ENCODE data around the gene LBHD2.
"Not testable (repeated sequence)": the region's sequence is repeated elsewhere in the genome, so short reads cannot be mapped to it uniquely, and the experiment has no call there.

The LBHD2 gene

DNA sequence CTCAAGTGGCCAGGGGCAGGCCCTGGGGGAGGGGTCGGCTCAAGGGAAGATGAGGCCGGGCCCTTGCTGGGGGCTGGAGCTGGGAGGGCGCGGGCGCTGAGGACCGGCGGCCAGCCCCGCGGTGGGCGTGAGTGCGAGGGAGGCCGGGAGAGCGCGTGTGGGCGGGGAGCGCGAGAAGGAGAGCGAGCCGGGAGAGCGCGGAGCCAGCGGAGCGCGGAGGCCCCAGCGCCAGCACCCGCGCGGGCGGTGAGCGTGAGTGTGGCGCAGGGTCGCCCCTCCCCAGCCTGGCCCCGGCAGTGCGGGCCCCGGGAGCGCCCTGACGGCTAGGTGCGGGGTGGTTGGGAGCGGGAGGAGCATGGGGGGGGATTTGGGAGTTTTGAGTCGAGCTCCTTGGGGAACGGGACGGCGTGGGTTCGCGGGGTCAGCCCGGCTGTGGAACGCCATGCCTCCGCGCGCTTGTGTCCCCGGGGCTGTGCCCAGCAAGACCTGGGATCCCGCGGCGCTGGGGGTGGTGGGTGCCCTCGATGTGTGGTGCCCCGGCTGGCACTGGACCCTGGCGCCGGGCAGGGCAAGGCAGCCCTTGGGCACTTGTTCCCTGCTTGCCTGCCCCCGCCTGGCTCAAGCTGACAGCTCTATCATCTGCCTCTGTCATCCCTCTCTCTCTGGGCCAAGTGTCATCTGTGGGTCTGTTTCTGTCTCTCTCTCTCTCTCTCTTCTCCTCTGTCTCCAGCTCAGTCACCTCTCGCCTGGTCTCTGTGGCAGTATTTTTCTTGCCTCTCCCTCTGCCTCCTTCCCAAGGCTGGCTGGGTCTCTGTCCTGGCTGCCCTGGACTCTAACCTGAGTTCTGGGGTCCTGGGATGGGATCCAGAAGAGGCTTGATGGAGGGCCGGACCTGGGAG is at the start of gene LBHD2:
TSS of gene LBHD2 (plus strand) at position 190 of the 899 bp plus-strand sequence. CDS start 1,803 bp downstream, outside the sequence.
- no peak for DNase-seq (ENCODE audit: low read depth)

DNA sequence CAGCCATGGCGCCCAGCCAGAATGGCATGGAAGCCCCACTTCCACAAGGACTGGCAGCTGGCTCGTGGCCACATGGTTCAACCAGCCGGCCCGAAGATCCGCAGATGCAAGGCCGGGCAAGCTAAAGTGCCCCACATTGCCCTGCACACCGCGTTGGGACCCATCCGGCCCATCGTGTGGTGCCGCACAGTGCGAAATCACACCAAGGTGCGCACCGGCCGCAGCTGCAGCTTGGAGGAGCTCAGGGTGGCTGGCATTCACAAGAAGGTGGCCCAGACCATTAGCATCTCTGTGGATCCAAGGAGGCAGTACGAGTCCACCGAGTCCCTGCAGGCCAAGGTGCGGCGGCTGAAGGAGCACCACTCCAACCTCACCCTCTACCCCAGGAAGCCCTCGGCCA is 42.5 kb upstream of the LBHD2 start:
- no peak for DNase-seq (ENCODE audit: low read depth)

DNA sequence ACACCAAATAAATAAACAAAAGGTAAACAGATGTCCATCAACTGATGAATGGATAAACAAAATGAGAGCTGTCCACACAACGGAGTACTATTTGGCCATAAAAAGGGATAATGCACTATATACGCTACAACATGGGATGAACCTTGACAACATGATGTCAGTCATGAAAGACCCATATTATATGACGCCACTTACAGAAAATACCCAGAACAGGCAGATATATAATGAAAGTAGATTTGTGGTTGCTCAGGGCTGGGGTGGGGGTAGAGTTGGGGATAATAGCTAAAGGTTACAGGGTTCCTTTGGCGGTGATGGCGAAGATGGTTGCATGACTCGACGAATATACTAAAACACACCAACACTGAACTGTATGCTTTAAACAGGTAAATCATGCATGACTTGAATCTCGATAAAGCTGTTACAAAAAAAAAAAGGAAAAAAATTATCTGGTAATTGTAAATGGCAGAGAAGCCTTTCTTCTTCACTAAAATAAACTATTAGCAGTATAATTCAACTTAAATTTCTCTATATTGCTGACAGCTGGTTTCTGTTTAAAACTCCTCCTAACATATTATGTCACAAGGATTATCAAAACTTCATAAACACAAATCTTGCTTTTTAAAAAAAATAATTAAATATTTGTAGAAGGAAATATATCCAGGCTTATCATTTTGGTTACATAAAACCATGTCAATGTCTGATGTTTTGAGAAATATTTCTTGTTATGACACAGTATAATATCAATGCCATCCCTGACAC is 40.6 kb upstream of the LBHD2 start:
- no peak for DNase-seq (ENCODE audit: low read depth)

DNA sequence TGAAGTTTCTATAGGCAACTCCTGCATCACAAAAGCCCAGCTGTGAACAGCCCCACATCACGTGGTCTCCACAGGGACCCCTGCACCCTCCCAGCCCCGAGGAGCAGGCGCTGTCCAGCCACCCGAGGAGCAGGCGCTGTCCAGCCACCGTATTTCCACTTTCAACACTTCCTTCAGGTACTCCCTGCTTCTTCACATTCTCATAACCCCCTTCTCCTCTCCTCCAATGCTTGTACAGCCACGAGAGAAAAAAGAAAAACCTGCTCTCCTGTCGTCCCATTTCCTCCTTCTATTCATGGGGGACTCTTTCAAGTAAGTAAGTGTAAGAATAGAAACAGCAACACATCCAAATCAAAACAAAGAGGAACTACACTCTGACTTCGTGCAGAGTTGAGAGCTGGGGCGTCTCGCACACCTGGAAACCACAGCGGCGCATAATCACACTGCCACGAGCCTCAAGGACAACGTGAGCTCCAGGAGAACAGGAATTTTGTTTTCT is 38.6 kb upstream of the LBHD2 start:
- DNase-seq (ENCODE audit: low read depth), result no peak

DNA sequence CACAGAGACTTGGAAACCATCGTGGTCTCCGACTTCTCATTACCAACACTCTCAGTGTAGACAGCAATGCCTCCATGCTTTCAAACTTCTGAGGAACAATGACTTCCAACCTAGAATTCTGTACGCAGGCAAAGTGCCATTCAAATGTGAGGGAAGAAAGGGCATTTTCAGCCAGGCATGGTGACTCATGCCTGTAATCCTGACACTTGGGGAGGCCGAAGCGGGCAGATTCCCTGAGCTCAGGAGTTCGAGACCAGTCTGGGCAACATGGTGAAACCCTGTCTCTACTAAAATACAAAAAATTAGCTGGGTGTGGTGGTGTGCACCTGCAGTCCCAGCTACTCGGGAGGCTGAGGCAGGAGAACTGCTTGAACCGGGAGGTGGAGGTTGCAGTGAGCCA is 36.6 kb upstream of the LBHD2 start:
- DNase-seq (ENCODE audit: low read depth), result not testable (repeated sequence)

DNA sequence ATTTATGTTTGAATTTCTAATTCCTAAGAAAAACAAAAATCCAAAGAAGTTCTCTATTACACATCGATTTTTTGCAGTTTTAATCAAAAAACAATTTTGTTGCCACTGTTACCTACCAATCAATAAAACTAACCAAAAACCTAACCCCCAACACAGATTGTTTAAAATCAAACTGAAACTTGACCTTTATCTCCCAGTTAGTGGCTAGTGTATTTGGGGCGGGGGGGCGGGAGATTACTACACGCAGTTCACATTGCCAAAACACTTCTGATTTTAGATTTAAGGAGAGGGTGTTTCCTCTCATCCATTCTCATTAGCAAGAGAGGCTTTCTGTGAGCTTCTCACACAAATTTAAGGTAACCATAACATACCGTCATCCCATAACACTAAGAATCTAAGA is 33.1 kb upstream of the LBHD2 start:
- no peak for DNase-seq (ENCODE audit: low read depth)

DNA sequence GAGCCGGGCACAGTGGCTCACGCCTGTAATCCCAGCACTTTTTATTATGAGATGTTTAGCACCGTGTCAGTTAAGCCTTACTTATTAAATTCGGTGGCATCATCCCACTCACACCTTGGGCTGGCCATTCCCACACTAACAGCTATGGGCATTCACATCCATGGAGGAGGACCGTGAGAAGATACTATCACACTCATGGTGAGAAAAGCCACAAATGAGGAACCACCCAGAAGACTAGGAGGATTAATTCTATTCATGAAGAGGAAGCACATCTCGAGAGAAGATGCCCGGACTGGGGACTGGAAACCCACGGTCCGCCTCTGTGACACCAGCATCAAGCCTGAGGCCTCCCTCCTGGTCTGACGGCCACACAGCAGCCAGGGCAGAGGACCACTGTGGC is 31.6 kb upstream of the LBHD2 start:
- no peak for DNase-seq (ENCODE audit: low read depth)

DNA sequence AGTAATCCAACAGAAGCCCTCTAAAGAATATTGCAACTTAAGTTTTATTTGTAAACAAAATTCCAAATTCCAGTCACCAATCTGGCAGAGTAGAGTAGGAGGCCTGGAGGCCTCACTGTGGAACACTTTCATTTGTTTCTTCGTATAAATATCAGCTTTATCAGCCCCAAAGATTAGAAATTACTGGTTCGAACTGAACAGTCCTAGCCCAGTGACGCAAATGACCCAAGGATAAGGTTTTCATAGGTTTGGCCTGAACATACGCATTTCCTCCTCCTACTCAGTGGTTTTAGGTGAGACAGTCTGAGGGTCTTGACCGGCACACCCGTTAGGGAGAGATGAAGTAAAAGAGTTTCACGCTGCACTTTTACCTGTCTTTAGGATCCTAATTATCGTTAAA is 28.3 kb upstream of the LBHD2 start:
- DNase-seq (ENCODE audit: low read depth), result no peak

DNA sequence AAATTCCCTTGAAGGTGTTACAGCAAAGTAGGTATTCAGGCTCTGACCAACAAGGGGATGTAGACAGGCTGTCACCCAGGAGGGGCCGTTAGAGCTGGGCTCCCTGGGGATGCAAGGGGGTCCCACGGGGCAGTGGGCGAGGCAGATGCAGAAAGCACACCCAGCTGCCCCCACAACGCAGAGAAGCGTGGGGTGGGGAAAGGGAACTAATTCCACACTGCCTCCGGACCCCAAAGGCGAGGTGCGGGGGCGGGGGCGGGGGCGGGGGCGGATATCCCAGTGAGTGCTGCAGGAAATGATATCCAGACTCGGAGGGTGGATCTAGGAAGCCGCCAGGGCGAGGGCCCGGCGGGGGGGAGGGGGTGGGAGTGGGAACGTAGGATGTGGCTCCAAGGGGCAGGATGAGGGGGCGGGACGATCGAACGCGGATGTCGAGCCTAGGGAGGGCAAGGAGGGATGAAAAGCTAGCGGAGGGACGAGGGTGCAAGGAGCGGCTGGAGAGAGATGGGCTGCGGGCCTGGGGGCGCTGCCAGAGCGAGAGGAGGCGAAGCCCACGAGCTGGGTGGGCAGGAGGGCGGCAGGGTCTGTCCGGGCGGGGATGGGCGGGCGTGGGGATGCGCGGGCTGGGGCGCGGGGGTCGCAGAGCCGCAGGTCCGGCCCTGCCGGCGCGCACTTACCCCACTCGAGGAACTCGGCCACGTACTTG is 27.5 kb upstream of the LBHD2 start:
- peak; percentile 63 for DNase-seq (ENCODE audit: low read depth)

DNA sequence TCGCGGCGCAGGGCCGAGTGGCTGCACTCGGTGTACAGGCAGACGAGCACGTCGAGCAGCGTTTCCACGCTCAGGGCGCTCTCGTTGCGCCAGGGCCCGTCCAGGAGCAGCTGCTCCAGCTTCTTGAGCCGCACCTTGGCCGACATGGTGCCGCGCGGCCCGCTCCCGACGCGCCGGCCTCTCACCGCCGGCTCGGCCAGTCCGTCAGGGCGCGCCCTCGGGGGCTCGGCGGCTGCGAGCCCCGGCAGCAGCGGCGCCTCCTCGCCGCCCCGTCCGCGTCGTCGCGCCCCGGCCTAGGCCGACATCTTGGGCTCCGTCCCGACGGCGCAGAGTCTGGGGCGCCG is 27.0 kb upstream of the LBHD2 start:
- peak; percentile 15 for DNase-seq (ENCODE audit: low read depth)

DNA sequence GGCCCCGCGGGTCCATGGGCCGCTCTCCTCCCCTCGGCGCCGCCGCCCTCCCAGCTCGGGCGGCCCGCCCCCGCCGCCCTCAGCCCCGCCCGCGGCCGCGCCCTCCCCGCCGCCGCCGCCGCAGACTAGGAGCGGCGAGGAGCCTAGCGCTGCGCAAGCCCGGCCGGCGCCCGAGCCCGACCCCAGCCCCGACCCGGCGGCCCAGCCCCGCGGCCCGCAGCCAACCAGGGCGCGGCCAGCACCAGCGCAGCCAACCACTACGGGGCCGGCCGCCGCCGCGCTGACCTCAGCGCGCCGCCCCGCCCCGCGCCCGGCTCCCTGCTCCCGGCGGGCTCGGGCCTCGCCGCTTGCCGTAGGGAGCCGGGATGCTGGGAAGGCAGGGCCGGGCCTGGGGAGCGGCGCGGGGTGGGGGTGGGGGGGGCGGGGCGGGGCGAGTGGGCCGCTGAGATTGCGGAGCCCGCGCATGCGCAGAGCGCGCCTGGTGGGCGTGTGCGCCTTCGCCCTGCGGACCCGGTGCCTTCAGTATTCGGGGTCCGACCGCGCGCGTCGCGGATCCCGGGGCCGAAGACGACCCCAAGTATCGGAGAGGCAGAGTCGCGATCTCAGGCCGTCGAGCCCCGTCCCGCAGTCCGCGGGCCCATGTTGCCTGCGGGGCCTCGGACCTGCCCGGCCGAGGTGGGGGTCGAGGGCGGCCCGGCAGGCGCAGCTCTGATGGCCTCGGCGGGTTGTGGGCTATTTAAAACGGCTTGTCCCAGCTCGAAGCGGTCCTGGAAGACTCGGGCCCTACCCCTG is 26.4 kb upstream of the LBHD2 start, which contains the start of gene CDC42BPB:
TSS of gene CDC42BPB (minus strand) at position 178 of the 792 bp plus-strand sequence. CDS start 376 bp downstream, outside the sequence.
- DNase-seq (ENCODE audit: low read depth), result peak; percentile 84

DNA sequence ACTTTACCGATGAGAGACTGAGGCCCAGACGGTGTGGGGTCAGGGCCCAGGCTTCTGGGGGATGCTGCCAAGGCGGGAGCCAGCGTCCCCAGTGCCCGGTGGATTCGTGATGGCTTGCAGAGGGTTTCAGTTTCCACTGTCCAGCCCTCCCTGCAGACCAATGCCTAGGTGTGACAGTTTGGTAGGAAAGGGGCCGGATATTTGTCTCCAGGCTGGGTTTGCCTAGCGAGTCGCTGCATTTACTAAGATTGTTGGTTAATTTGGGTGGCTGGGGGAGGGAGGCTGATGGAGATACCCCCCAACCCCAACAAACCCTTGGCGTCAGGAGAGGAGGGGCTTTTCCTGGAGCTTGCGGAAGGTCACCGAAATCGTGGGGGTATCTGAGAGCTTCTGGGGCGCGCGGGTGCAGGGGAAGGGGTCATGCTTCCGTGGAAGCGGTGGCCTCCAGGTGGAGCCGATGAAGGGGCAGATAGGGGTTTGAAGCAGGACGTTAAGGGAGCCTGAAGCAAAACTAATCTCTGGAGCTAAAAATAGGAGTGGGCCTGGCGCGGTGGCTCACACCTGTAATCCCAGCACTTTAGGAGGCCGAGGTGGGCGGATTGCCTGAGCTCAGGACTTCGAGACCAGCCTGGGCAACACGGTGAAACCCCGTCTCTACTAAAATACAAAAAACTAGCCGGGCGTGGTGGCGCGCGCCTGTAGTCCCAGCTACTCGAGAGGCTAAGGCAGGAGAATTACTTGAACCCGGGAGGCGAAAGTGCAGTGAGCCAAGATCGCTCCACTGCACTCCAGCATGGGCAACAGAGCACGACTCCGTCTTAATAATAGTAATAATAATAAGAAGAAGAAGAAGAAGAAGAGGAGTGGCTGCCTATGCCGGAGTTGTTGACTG is 25.6 kb upstream of the LBHD2 start:
- no peak for DNase-seq (ENCODE audit: low read depth)

DNA sequence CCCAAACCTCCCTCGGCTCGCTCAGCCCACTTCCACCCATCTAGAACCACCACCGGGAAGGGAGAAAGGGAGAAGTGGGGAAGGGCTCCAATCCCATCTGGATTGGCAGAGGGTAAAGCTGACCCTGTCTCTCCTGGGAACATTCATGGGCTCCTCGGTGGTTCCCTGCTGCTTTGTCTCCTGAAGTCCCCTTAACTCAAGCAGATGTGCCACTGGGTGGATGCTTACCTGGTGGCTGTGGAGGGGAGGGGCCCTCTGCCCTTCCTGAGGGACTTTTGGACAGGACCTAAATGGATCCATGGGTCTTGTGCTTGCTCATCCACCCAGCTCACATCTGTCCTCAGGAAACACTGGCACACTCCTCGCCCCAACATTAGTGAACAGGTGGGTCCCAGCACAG is 24.5 kb upstream of the LBHD2 start:
- DNase-seq (ENCODE audit: low read depth), result no peak

DNA sequence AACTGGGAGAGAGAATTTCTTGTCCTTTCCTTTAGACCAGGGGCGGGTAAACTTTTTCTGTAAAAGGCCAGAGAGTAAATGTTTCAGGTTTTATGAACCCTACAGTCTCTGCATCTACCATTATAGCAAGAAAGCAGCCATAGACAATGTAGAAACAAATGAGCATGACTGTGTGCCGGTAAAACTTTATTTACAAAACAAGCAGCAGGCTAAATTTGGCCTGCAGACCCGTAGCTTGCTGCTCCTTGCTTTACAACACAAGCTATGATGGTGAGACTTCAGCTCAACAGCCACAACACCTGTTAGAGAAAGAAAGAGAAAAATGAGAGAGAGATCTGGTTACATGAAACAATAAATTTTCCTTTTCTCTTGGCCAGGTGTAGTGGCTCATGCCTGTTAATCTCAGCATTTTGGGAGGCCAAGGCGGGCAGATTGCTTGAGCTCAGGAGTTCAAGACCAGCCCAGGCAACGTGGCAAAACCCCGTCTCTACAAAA is 22.5 kb upstream of the LBHD2 start:
- DNase-seq (ENCODE audit: low read depth), result no peak

DNA sequence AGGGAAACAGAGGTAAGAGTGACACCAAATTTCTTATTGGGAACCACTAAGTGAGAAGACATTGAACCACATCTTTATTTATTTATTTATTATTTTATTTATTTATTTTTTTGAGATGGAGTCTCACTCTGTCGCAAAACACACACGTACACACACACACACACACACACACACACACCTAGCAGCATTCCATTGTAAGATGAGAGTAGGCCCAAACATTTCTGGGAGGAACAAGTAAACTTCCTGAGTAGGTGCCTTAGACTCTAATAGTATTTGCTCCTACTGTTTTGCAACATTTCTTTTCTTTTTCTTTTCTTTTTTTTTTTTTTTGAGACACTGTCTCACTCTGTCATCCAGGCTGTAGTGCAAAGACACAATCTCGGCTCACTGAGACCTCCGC is 19.6 kb upstream of the LBHD2 start:
- DNase-seq (ENCODE audit: low read depth), result no peak

DNA sequence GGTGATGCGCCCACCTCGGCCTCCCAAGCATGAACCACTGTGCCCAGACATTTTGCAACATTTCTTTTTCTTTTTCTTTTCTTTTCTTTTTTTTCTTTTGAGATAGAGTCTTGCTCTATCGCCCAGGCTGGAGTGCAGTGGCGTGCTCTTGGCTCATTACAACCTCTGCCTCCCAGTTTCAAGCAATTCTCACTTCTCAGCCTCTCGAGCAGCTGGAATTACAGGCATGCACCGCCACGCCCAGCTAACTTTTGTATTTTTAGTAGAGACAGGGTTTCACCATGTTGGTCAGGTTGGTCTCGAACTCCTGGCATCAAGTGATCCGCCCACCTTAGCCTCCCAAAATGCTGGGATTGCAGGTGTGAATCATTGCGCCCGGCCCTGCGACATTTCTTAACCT is 19.0 kb upstream of the LBHD2 start:
- no peak for DNase-seq (ENCODE audit: low read depth)

DNA sequence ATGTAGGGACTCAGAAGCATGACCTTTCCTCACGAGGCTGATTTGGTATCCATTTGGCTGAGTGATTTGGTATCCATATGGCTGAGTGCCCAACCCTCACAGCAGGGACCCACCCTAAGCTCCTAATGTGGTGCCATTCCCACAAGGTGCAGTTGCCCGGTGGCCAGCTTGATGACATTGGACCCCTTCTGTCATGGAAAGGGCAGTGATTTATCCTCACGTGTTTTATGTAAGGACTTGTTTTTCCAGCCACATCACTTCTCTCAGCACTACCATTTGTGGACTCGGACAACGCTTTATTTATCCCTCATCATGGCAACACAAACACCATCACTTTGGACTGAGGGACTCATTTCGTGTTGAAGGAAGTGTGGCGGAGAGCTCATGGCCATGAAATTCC is 18.1 kb upstream of the LBHD2 start:
- DNase-seq (ENCODE audit: low read depth), result no peak

DNA sequence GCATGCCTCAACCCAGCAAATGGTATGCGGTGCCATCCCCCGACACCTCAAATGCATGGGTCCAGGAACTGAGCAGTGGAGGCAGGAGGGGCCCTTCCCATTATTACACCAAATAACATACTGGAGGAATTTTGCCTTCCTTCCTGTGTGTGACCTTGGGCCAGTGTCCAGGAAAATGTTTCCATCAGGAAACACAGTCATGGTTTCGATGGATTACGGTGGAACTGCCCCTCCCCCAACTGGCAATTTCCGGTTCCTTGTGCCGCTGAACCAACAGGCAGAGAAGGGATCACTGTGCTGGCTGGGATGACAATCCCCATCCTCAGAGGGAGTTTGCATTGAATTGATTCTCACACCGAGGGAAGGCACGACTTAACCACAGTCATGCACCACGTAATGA is 17.6 kb upstream of the LBHD2 start:
- no peak for DNase-seq (ENCODE audit: low read depth)

DNA sequence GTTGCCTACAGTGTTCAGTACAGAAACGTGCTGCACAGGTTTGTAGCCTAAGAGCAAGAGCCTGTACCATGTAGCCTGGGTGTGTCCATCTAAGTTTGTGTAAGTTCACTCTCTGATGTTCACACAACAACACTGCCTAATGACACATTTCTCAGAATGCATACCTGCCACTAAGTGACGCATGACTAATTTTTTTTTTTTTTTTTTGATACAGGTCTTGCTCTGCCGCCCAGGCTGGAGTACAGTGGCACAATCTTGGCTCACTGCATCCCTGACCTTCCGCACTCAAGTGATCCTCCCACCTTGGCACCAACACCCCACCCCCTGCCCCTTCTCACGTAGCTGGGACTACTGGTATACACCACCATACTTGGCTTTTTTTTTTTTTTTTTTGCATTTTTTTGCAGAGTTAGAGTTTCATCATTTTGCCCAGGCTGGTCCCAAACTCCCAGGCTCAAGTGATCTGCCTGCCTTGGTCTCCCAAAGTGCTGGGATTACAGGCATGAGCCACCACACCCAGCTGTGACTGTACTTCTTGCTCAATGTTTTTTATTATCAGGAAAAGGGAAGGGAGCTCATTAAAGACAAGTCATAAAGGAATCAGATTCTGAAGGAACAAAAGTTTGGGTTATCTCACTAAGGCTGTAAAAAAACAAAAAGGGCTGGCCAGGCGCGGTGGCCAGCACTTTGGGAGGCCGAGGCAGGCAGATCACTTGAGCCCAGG is 16.6 kb upstream of the LBHD2 start:
- DNase-seq (ENCODE audit: low read depth), result peak; percentile 63

Measured in amniotic epithelial cell (primary cell).